DMS 273 (cell line): ENCODE measurements around the gene IGDCC3.

Source experiments
- DNase-seq: peaks from one replicate; lab custom pipeline; 2025; ENCODE audit not compliant: unreplicated experiment; lab: John Stamatoyannopoulos, UW

The IGDCC3 gene

GRCh38 chr15:65377976-65378366 is at the start of gene IGDCC3:
Gene IGDCC3, minus strand, starts transcription at chr15:65378002. Its CDS starts 214 bp downstream, at chr15:65377788.
- peak; percentile 50 for DNase-seq

- no peak for DNase-seq
Measured at GRCh38 chr15:65426216-65426853, 48.5 kb upstream of the IGDCC3 start.

- DNase-seq: no peak
Measured at GRCh38 chr15:65424683-65425082, 46.9 kb upstream of the IGDCC3 start.

GRCh38 chr15:65423976-65424679 is 46.3 kb upstream of the IGDCC3 start:
- DNase-seq: no peak

- peak; percentile 41 for DNase-seq
Measured at GRCh38 chr15:65423150-65423975, 45.6 kb upstream of the IGDCC3 start.

- DNase-seq: peak; percentile 80
Measured at GRCh38 chr15:65421360-65422215, 43.8 kb upstream of the IGDCC3 start.

- DNase-seq: no peak
Measured at GRCh38 chr15:65420975-65421359, 43.2 kb upstream of the IGDCC3 start.

GRCh38 chr15:65418596-65418995 is 40.8 kb upstream of the IGDCC3 start:
- DNase-seq: peak; percentile 14

GRCh38 chr15:65416845-65417416 is 39.1 kb upstream of the IGDCC3 start:
- peak; percentile 79 for DNase-seq

GRCh38 chr15:65414841-65415621 is 37.2 kb upstream of the IGDCC3 start:
- peak; percentile 97 for DNase-seq

- no peak for DNase-seq
Measured at GRCh38 chr15:65413760-65414144, 36.0 kb upstream of the IGDCC3 start.

- DNase-seq: peak; percentile 24
Measured at GRCh38 chr15:65413051-65413759, 35.4 kb upstream of the IGDCC3 start.

- peak; percentile 61 for DNase-seq
Measured at GRCh38 chr15:65412556-65412955, 34.8 kb upstream of the IGDCC3 start.

GRCh38 chr15:65411465-65412071 is 33.8 kb upstream of the IGDCC3 start:
- DNase-seq: no peak

GRCh38 chr15:65410972-65411371 is 33.2 kb upstream of the IGDCC3 start:
- DNase-seq: no peak

- DNase-seq: no peak
Measured at GRCh38 chr15:65410036-65410435, 32.2 kb upstream of the IGDCC3 start.

- peak; percentile 18 for DNase-seq
Measured at GRCh38 chr15:65409036-65409631, 31.3 kb upstream of the IGDCC3 start.

- DNase-seq: no peak
Measured at GRCh38 chr15:65408324-65409035, 30.7 kb upstream of the IGDCC3 start.
